T-cell (primary cell): ENCODE data around the gene DCP1B. TPM values are rescaled to one million over a fixed set of nuclear protein-coding genes. Genes with fewer than 3 reads are reported as not detected.
A peak's percentile ranks its signal among the peaks of the same experiment; 100 is the strongest.

Experiments
- ATAC-seq, 4 experiments: fragments of 200-7000 bp in 3 of 4; fragments of 150-1000 bp in 1 of 4; cut with Tn5 transposase; replicated peaks in 1 of 4; 1 replicate in 3 of 4; 2 replicates in 1 of 4; pipeline ENCODE4 v1.10.0; 2021; ENCODE audit warnings: moderate library complexity in 3 of 4, mild to moderate bottlenecking in 2 of 4, moderate number of reproducible peaks in 1 of 4
- CTCF ChIA-PET, 2 donors: fragments of 300-600 bp; sonication (Branson Sonifier 250); formaldehyde crosslinking; loops; one replicate each; lab custom pipeline; 2022; ENCODE audit warnings: antibody characterized with exemption in 2 of 2; lab: Charles Lee
- POLR2A ChIA-PET, 2 donors: fragments of 300-600 bp; sonication (Branson Sonifier 250); formaldehyde crosslinking; loops; one replicate each; lab custom pipeline; 2022; ENCODE audit warnings: antibody characterized with exemption in 2 of 2; lab: Charles Lee
- DNase-seq, 35 experiments: peaks; one replicate each; pipeline versions ENCODE4 v3.0.0 to v3.0.0-alpha.2; 2013 to 2023
- H3K27ac ChIP-seq: one replicate; pipeline ENCODE4 v1.5.1; 2013; ENCODE audit warnings: low read length
- H3K27me3 ChIP-seq, 2 experiments: replicated peaks in 1 of 2; 1 replicate in 1 of 2; 2 replicates in 1 of 2; pipeline versions ENCODE4 v1.6.1 to v1.7.0; 2013; ENCODE audit warnings: low read length in 1 of 2, mixed read lengths in 1 of 2; ENCODE audit not compliant: control insufficient read depth in 2 of 2, insufficient read depth in 2 of 2; ENCODE audit errors: extremely low read depth in 1 of 2
- H3K36me3 ChIP-seq, 2 donors: 1 replicate in 1 of 2; 2 replicates in 1 of 2; pipeline versions ENCODE4 v1.6.1 to v1.7.0; 2013; ENCODE audit warnings: low read length in 1 of 2; ENCODE audit not compliant: control insufficient read depth in 2 of 2, insufficient read depth in 1 of 2; ENCODE audit errors: extremely low read depth in 1 of 2
- H3K4me1 ChIP-seq, 2 experiments: 1 replicate in 1 of 2; 2 replicates in 1 of 2; pipeline versions ENCODE4 v1.6.1 to v1.7.0; 2013; ENCODE audit warnings: low read length in 2 of 2, mixed read lengths in 1 of 2; ENCODE audit not compliant: insufficient read depth in 2 of 2, control insufficient read depth in 1 of 2; ENCODE audit errors: extremely low read depth in 1 of 2
- H3K4me3 ChIP-seq, 2 donors: 1 replicate in 1 of 2; 2 replicates in 1 of 2; pipeline versions ENCODE4 v1.5.1 to v1.7.0; 2013; ENCODE audit warnings: mild to moderate bottlenecking in 2 of 2, low read length in 1 of 2, moderate library complexity in 1 of 2; ENCODE audit not compliant: control insufficient read depth in 1 of 2; ENCODE audit errors: extremely low read depth in 1 of 2
- H3K9me3 ChIP-seq: 2 replicates; pipeline ENCODE4 v1.7.0; 2013
- H3K27ac Mint-ChIP-seq, 2 donors: one replicate each; pipeline ENCODE4 v1.8.0; 2020 to 2021; ENCODE audit warnings: mild to moderate bottlenecking in 2 of 2, mixed read lengths in 2 of 2
- H3K27me3 Mint-ChIP-seq, 2 donors: one replicate each; pipeline ENCODE4 v1.8.0; 2021 to 2022; ENCODE audit warnings: mixed read lengths in 2 of 2
- H3K36me3 Mint-ChIP-seq: one replicate; pipeline ENCODE4 v1.8.0; 2021; ENCODE audit warnings: mixed read lengths
- H3K4me1 Mint-ChIP-seq, 3 donors: one replicate each; pipeline ENCODE4 v1.8.0; 2020 to 2022; ENCODE audit warnings: mixed read lengths in 3 of 3, mild to moderate bottlenecking in 1 of 3
- H3K4me3 Mint-ChIP-seq, 3 donors: one replicate each; pipeline ENCODE4 v1.8.0; 2020 to 2022; ENCODE audit warnings: mild to moderate bottlenecking in 3 of 3, mixed read lengths in 3 of 3, moderate library complexity in 3 of 3
- H3K9me3 Mint-ChIP-seq, 3 donors: one replicate each; pipeline ENCODE4 v1.8.0; 2020 to 2022; ENCODE audit warnings: mixed read lengths in 3 of 3
- WGBS: methylation state at CpG from one replicate; pipeline ENCODE4 v1.1.5; 2013; ENCODE audit warnings: missing lambda C conversion rate; ENCODE audit not compliant: insufficient coverage; 5-methylcytosine and 5-hydroxymethylcytosine counted together
- total RNA-seq, 35 experiments: library from RNA in 6 of 35; stranded (reverse) in 6 of 35; fragments of 120-200 nt in 1 of 35; gene quantifications; one replicate each; pipeline versions ENCODE4 v1.2.1 to v1.2.4 and lab custom pipeline; 2013 to 2026

The DCP1B gene
- total RNA-seq, 5 donors from 2014 or later (not counting 1 experiment from before 2014, with no cell fraction given), result 10.5 to 24.2 (median 20.3) TPM

- ATAC-seq (no peak), DNase-seq (peak in 2 of 35 experiments; percentile 10 to 20)
- no peaks in the 10 kb centered on the region for H3K9me3 ChIP-seq
- H3K4me3 ChIP-seq, result no peak overlapping the region
- H3K27me3 ChIP-seq, result peaks cover 0 to 43% of the 10 kb centered on the region in 2 experiments
- Mint-ChIP-seq H3K27ac (peak overlapping the region; percentile 85 to 87), H3K36me3 (no peaks in the 10 kb centered on the region), H3K27me3 (peaks cover 0 to 13% of the 10 kb centered on the region in 2 donors), H3K9me3 (no peaks in the 10 kb centered on the region), H3K4me3 (peak overlapping the region in 1 of 3 donors; percentile 63), H3K4me1 (peaks cover 21 to 33% (median 26%) of the 10 kb centered on the region in 3 donors)
- H3K36me3 ChIP-seq, result no peaks in the 10 kb centered on the region
- H3K27ac ChIP-seq, result no peak overlapping the region
- ChIA-PET POLR2A (interaction anchor here in 1 of 2 donors (0.7 kb wide), 1 partner anchor 273 kb away, joined by 3 read pairs; no protein-coding TSS in a partner anchor), CTCF (interaction anchor here in 1 of 2 donors (0.7 kb wide), 1 partner anchor 333 kb away, joined by 5 read pairs; no protein-coding TSS in a partner anchor)
- H3K4me1 ChIP-seq, result peaks cover 11 to 31% of the 10 kb centered on the region in 2 experiments
- WGBS, result 84% methylated on average over 12 of the region's 18 CpGs
Observed at GRCh38 chr12:1916371-1917171, 87.7 kb downstream of the DCP1B start.

DNA sequence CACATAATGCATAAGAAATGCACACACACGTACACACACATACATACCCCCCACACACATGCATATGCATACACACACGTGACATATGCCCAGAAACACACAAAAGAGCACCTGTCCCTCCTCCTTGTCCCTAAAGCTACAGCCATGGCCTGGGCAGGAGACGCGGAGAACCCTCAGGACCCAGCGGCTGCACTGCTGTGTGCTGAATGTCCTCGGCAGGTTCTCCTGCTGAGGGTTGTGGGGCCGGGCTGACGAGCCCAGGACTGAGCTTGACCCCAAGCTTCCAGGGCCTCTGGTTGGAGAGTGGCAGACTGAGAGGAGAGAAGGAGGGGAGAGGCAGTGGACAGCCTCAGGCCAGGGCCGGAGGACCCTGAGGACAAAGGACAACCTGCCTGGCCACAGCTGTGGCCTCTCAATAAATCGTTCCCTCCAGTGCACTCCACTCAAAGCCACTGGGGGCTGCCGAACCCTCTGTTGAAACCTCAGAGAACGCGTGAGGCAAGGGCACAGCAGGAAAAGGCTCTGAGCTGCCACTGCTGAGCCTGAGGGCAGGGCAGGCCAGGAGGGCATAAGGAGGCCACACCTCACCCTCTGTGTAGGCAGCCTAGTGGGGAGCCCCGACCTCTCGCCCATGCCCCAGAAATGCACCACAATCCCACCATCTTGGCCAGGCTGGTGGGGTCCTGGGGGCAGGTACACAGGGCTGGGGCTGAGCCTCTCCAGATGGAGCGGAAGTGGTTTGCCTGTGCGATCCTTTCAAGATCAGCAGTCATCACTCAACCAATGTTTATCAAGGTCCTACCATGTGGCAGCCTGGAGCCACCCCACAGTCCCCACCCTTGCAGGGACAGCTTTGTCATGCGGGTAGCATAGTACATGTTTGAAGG lies 88.9 kb downstream of the DCP1B start:
- no peak overlapping the region for H3K4me3 ChIP-seq
- peaks cover 21 to 29% (median 26%) of the 10 kb centered on the region in 3 donors for H3K4me1 Mint-ChIP-seq
- WGBS, result 60% methylated on average over 17 of the region's 18 CpGs
- H3K27me3 ChIP-seq, result peaks cover 0 to 33% of the 10 kb centered on the region in 2 experiments
- ATAC-seq, result peak; percentile 84 to 96 (median 93)
- H3K27me3 Mint-ChIP-seq, result peaks cover 0 to 11% of the 10 kb centered on the region in 2 donors
- no peaks in the 10 kb centered on the region for H3K36me3 Mint-ChIP-seq
- peaks cover 11 to 31% of the 10 kb centered on the region in 2 experiments for H3K4me1 ChIP-seq
- peak overlapping the region; percentile 34 to 63 (median 51) for H3K4me3 Mint-ChIP-seq
- peak overlapping the region; percentile 85 to 87 for H3K27ac Mint-ChIP-seq
- H3K9me3 ChIP-seq, result no peaks in the 10 kb centered on the region
- DNase-seq, result peak in 33 of 35 experiments; percentile 14 to 59 (median 28)
- H3K36me3 ChIP-seq, result no peaks in the 10 kb centered on the region
- CTCF ChIA-PET, result interaction anchor here in 1 of 2 donors (0.7 kb wide), 1 partner anchor 332 kb away, joined by 5 read pairs; no protein-coding TSS in a partner anchor
- peaks cover 0 to 4% (median 0%) of the 10 kb centered on the region in 3 donors for H3K9me3 Mint-ChIP-seq
- POLR2A ChIA-PET, result no interaction called here
- peak overlapping the region; percentile 1 for H3K27ac ChIP-seq

GRCh38 chr12:1914114-1914911 lies 89.9 kb downstream of the DCP1B start:
- Mint-ChIP-seq H3K4me1 (peaks cover 21 to 29% (median 26%) of the 10 kb centered on the region in 3 donors), H3K4me3 (peak overlapping the region in 1 of 3 donors; percentile 63), H3K36me3 (no peaks in the 10 kb centered on the region), H3K9me3 (peaks cover 0 to 4% (median 0%) of the 10 kb centered on the region in 3 donors), H3K27ac (peak overlapping the region; percentile 85 to 87), H3K27me3 (peaks cover 4 to 11% of the 10 kb centered on the region in 2 donors)
- 92% methylated on average over 17 of the region's 17 CpGs for WGBS
- Histone ChIP-seq H3K9me3 (no peaks in the 10 kb centered on the region), H3K4me1 (peaks cover 11 to 31% of the 10 kb centered on the region in 2 experiments), H3K27me3 (peaks cover 0 to 37% of the 10 kb centered on the region in 2 experiments), H3K36me3 (no peaks in the 10 kb centered on the region), H3K4me3 (no peak overlapping the region), H3K27ac (no peak overlapping the region)
- ChIA-PET CTCF (interaction anchor here in 1 of 2 donors (0.6 kb wide), 1 partner anchor 26 kb away, joined by 4 read pairs; no protein-coding TSS in a partner anchor), POLR2A (no interaction called here)
- DNase-seq (peak in 3 of 35 experiments; percentile 0 to 21 (median 3)), ATAC-seq (no peak)

DNA sequence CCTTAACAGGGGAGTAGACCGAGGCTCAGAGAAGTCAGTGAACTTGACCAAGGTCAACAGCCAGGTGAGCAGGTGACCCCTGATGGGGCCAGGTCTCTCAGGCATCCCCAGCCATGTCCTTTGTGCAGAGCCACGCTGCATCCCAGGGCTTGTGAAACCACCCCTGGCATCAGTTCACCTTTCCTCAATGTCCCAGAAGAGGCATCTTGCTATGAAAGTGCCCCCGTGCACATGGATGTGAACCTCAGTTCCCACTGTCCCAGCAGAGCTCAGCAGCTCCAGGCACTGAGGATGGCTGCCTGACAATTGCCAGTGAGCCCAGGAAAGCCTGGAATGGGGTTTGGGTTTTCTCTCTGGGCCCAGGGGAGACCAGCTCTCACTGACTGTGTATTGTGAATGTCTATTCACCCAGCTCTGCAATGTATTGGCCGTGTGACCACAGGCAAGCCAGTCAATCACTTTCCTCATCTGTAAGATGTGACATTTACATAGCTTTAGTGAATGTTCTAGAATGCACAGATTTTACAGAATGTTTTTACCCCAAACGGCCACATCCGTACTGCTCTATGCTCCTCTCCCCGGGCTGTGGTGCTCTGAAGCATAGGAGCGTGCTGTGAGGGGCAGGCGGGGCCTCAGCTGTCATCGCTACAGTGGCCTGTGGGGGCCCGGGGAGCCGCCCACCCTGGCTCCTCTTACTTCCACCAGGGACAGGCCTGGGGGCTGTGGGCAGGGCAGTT lies 90.7 kb downstream of the DCP1B start:
- Mint-ChIP-seq H3K9me3 (peaks cover 0 to 4% (median 0%) of the 10 kb centered on the region in 3 donors), H3K36me3 (no peaks in the 10 kb centered on the region), H3K27me3 (peaks cover 4 to 11% of the 10 kb centered on the region in 2 donors), H3K27ac (no peak overlapping the region), H3K4me3 (no peak overlapping the region), H3K4me1 (peaks cover 21 to 32% (median 28%) of the 10 kb centered on the region in 3 donors)
- ATAC-seq (no peak), DNase-seq (peak in 3 of 35 experiments; percentile 0 to 21 (median 6))
- Histone ChIP-seq H3K27me3 (peaks cover 0 to 33% of the 10 kb centered on the region in 2 experiments), H3K36me3 (no peaks in the 10 kb centered on the region), H3K27ac (no peak overlapping the region), H3K4me1 (peaks cover 11 to 31% of the 10 kb centered on the region in 2 experiments), H3K9me3 (no peaks in the 10 kb centered on the region), H3K4me3 (no peak overlapping the region)
- 85% methylated on average over 8 of the region's 12 CpGs for WGBS
- CTCF ChIA-PET, result interaction anchor here in 1 of 2 donors (0.5 to 0.6 kb wide), 2 partner anchors 26 to 328 kb away, joined by 4 read pairs; no protein-coding TSS in a partner anchor
- POLR2A ChIA-PET, result no interaction called here

GRCh38 chr12:1912580-1913376 lies 91.5 kb downstream of the DCP1B start:
- no peaks in the 10 kb centered on the region for H3K36me3 ChIP-seq
- ChIA-PET CTCF (interaction anchor here in 1 of 2 donors (0.5 kb wide), 1 partner anchor 327 kb away, joined by 4 read pairs; no protein-coding TSS in a partner anchor), POLR2A (no interaction called here)
- H3K27me3 Mint-ChIP-seq, result peaks cover 6 to 15% of the 10 kb centered on the region in 2 donors
- peaks cover 0 to 4% (median 0%) of the 10 kb centered on the region in 3 donors for H3K9me3 Mint-ChIP-seq
- no peak overlapping the region for H3K27ac Mint-ChIP-seq
- peaks cover 23 to 35% (median 28%) of the 10 kb centered on the region in 3 donors for H3K4me1 Mint-ChIP-seq
- H3K4me1 ChIP-seq, result peaks cover 11 to 38% of the 10 kb centered on the region in 2 experiments
- H3K4me3 ChIP-seq, result no peak overlapping the region
- no peak overlapping the region for H3K4me3 Mint-ChIP-seq
- no peak overlapping the region for H3K27ac ChIP-seq
- ATAC-seq (no peak), DNase-seq (peak in 1 of 35 experiments; percentile 12)
- H3K36me3 Mint-ChIP-seq, result no peaks in the 10 kb centered on the region
- no peaks in the 10 kb centered on the region for H3K9me3 ChIP-seq
- peaks cover 0 to 36% of the 10 kb centered on the region in 2 experiments for H3K27me3 ChIP-seq
- 80% methylated on average over 7 of the region's 18 CpGs for WGBS
